HFFc6 (cell line): ENCODE results near the gene ENTPD8. TPM values are rescaled to one million over a fixed set of nuclear protein-coding genes. Genes with fewer than 3 reads are reported as not detected.
A peak's percentile ranks its signal among the peaks of the same experiment; 100 is the strongest.

Experiments
- DNase-seq: peaks from one replicate; pipeline ENCODE4 v3.0.0-alpha.2; 2018
- H3K27ac Mint-ChIP-seq: 2 replicates; pipeline ENCODE4 v1.8.0; 2020; ENCODE audit warnings: mild to moderate bottlenecking, mixed read lengths
- H3K27me3 Mint-ChIP-seq: 2 replicates; pipeline ENCODE4 v1.8.0; 2021; ENCODE audit warnings: mild to moderate bottlenecking, moderate library complexity, mixed read lengths; ENCODE audit not compliant: insufficient read depth
- H3K36me3 Mint-ChIP-seq: 2 replicates; pipeline ENCODE4 v1.8.0; 2021; ENCODE audit warnings: low read depth, mixed read lengths
- H3K4me1 Mint-ChIP-seq: 2 replicates; pipeline ENCODE4 v1.8.0; 2020; ENCODE audit warnings: low read depth, mixed read lengths
- H3K4me3 Mint-ChIP-seq: 2 replicates; pipeline ENCODE4 v1.8.0; 2020; ENCODE audit warnings: mild to moderate bottlenecking, moderate library complexity, mixed read lengths
- H3K9me3 Mint-ChIP-seq: 2 replicates; pipeline ENCODE4 v1.8.0; 2020; ENCODE audit warnings: mild to moderate bottlenecking, mixed read lengths
- total RNA-seq, 6 experiments: library from RNA; stranded (reverse); fragmentation: NEBNext Ultra II Directional; extraction: Animal tissue kit (Norgen Biotek cat#: 25700); gene quantifications; 2 replicates in 1 of 6; 3 replicates in 5 of 6; pipeline ENCODE4 v1.2.3, GENCODE V29; 2021
- TF ChIP-seq, protein P1 (sequence below): fragments of 200-600 bp; sonication (generic); IDR thresholded peaks from 2 replicates; pipeline ENCODE4 v1.5.0; 2021; ENCODE audit warnings: antibody characterized with exemption, mild to moderate bottlenecking

Gene ENTPD8
- total RNA-seq, 6 experiments from 2014 or later = not detected

DNA sequence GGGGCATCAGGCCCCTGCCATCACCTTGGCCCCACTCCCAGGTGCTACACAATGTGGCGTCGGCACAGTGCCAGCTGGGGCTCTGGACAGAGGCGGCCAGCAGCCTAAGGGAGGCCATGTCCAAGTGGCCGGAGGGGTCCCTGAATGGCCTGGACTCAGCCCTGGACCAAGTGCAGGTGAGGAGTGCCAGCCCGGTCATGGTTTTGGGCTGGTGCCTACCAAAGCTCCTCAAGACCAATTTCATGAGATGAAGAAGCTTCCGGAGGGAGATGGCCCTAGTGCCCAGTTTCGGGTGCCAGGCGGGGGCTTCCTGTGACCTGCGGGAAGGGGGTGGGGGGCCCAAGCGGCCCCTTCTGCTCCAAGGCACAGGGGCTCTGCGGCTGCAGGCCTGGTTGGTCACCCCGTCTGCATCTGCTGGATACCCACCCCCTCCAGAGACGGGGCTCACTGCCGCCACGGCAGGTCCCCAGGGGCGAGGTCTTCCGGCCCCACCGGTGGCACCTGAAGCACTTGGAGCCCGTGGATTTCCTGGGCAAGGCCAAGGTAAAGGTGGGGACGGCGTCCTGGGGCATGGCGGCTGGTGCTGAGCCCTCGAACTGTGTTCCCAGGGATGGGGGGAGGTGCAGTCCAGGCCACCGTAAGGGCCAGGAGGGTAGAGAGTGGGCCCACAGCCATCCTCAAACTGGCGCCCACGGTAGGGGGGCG, 12.2 kb downstream of the ENTPD8 start:
- DNase-seq = no peak
- TF ChIP-seq, protein P1, sequence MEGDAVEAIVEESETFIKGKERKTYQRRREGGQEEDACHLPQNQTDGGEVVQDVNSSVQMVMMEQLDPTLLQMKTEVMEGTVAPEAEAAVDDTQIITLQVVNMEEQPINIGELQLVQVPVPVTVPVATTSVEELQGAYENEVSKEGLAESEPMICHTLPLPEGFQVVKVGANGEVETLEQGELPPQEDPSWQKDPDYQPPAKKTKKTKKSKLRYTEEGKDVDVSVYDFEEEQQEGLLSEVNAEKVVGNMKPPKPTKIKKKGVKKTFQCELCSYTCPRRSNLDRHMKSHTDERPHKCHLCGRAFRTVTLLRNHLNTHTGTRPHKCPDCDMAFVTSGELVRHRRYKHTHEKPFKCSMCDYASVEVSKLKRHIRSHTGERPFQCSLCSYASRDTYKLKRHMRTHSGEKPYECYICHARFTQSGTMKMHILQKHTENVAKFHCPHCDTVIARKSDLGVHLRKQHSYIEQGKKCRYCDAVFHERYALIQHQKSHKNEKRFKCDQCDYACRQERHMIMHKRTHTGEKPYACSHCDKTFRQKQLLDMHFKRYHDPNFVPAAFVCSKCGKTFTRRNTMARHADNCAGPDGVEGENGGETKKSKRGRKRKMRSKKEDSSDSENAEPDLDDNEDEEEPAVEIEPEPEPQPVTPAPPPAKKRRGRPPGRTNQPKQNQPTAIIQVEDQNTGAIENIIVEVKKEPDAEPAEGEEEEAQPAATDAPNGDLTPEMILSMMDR = no peak
- peaks cover 8% of the 10 kb centered on the region for H3K4me1 Mint-ChIP-seq
- H3K9me3 Mint-ChIP-seq = no peaks in the 10 kb centered on the region
- H3K27ac Mint-ChIP-seq = no peak overlapping the region
- no peak overlapping the region for H3K4me3 Mint-ChIP-seq
- H3K36me3 Mint-ChIP-seq = no peaks in the 10 kb centered on the region
- no peaks in the 10 kb centered on the region; the same call in 1 of the 2 replicates for H3K27me3 Mint-ChIP-seq

DNA sequence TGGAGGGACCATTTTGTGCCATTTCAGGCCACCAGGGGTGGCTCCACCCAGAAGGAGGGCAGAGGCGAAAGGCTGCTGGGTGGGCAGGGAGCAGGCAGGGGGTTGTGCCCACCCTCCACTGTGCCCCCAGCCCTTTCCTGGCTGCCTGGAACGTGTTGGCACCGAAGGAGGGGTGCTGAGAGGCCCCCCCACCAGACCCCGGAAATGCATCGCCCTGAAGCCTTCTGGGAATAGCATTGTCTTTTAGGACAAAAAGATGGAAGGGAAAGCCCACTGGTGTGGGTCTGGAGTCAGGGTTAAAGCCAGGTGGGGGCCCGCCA, 12.9 kb downstream of the ENTPD8 start:
- no peak for DNase-seq
- Mint-ChIP-seq H3K9me3 (no peaks in the 10 kb centered on the region), H3K27me3 (no peaks in the 10 kb centered on the region; the same call in 1 of the 2 replicates), H3K27ac (no peak overlapping the region), H3K4me3 (no peak overlapping the region), H3K4me1 (peaks cover 8% of the 10 kb centered on the region), H3K36me3 (no peaks in the 10 kb centered on the region)
- TF ChIP-seq, protein P1 = peak; percentile 38

DNA sequence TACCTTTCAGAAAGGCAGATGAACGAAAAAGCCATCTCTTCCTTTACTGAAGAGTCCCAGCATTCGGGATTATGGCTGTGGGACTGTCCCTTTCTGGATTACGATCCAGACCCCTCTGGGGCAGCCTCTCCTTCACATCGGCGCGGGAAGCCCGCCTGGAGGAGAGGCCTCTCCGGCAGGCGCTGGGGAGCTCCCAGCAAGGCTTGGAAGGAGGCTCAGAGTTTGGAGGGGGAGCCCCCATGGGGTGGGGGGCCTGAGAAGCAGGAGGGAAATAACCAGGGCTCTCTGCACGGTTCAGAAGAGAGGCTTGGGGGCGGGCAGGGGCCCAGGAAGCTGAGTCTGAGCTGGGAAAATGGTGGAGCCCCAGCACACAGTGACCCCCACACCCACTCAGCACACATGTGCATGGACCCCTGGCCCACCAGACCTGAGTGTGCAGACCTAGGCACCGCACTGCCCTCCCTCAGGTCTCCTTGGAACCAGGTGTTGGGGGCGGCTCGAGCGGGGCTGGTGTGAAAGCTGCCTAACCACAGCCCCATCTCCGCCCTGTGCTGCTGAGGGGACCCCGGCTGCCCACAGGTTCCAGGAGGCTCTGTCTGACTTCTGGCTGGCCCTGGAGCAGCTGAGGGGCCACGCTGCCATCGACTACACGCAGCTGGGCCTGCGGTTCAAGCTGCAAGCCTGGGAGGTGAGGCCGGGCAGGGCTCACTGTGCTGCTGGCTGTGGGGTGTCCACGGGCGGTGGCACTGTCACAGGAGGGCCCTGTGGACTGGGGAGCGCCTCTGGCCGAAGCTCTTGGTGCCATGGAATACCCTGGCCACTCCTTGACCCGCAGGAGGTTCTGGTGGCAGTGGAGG, 13.5 kb downstream of the ENTPD8 start:
- TF ChIP-seq, protein P1 = no peak
- H3K9me3 Mint-ChIP-seq = no peaks in the 10 kb centered on the region
- no peak overlapping the region for H3K4me3 Mint-ChIP-seq
- no peak overlapping the region for H3K27ac Mint-ChIP-seq
- H3K4me1 Mint-ChIP-seq = peaks cover 8% of the 10 kb centered on the region
- H3K36me3 Mint-ChIP-seq = no peaks in the 10 kb centered on the region
- no peak for DNase-seq
- H3K27me3 Mint-ChIP-seq = no peaks in the 10 kb centered on the region; the same call in 1 of the 2 replicates

DNA sequence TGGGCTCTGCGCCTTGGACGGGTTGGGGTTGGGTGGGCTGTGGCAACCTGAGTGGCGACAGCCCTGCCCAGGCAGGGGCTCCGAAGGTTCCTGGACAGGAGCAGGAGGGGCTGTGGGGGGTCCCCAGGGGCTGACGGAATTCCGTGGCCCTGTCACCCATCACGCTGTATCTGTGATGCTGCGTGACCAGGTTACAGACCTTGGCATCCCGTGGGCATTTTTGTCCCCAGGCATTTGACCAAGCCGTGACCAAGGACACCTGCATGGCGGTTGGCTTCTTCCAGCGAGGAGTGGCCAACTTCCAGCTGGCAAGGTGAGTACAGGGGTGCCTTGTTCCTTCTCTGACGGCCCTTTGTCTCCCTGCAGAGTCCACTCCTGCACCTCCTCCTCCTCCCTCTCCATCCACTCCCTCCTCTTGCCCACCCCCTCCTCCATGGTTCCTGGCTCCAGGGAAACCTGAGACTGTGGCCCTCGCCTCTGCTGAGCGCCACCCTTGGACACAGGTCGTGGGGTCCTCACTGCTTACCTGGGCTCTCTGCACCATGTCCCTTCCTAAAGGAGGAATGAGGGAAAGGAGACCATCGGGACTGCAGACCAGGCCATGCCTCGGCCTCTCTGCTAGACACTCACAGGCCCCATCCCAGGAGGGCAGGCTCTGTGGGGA, 15.0 kb downstream of the ENTPD8 start:
- H3K27me3 Mint-ChIP-seq = no peaks in the 10 kb centered on the region; the same call in 1 of the 2 replicates
- DNase-seq = no peak
- H3K4me3 Mint-ChIP-seq = no peak overlapping the region
- no peaks in the 10 kb centered on the region for H3K9me3 Mint-ChIP-seq
- H3K4me1 Mint-ChIP-seq = peaks cover 18% of the 10 kb centered on the region
- TF ChIP-seq, protein P1 = no peak
- no peak overlapping the region for H3K27ac Mint-ChIP-seq
- H3K36me3 Mint-ChIP-seq = no peaks in the 10 kb centered on the region

DNA sequence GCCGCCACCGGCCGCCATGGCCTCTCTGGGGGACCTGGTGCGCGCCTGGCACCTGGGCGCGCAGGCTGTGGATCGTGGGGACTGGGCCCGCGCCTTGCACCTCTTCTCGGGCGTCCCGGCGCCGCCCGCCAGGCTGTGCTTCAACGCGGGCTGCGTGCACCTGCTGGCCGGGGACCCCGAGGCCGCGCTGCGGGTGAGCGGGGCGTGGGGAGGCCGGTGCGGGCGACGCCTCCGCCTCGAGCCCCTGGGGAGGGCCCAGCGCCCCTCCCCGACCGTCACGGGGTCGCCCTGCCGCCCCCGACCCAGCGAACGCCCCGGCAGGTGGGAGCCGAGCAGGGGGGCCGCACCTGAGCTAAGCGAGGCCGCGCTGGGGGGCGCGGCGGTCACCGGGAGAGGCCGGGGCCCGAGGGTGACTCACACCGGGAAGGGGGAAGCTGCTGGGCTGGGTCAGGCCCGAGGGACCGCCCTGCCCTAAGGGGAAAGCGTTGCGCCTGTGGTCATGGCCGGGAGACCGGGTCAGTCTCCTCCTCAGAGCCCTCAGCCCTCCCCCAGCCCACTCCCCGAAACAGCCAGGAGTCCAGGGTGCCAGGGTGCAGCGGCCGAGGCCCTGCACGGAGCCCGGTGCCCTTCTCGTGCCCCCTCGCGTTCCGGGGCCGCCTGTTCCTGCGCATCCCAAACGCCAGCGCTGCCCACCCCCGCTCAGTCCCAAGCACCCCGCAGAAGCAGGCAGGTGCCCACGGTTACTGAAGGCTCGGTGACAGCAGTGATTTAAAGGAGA, 17.5 kb downstream of the ENTPD8 start:
- H3K27me3 Mint-ChIP-seq = no peaks in the 10 kb centered on the region; the same call in 1 of the 2 replicates
- H3K36me3 Mint-ChIP-seq = no peaks in the 10 kb centered on the region
- H3K4me1 Mint-ChIP-seq = peaks cover 18% of the 10 kb centered on the region
- H3K27ac Mint-ChIP-seq = no peak overlapping the region
- TF ChIP-seq, protein P1 = peak; percentile 64
- no peaks in the 10 kb centered on the region for H3K9me3 Mint-ChIP-seq
- H3K4me3 Mint-ChIP-seq = peak overlapping the region; percentile 73
- no peak for DNase-seq
